K562 (cell line): Measurements from ENCODE around the gene MAP1LC3B. TPM values are rescaled to one million over a fixed set of nuclear protein-coding genes. Genes with fewer than 3 reads are reported as not detected.

ENCODE experiments used
- ATF6 ChIP-seq: sonication (generic); formaldehyde crosslinking; IDR thresholded peaks from 2 replicates; pipeline ENCODE4 v1.4.0; 2020; ENCODE audit warnings: mild to moderate bottlenecking, missing genetic modification reagents
- CBX8 ChIP-seq: fragments of 200-600 bp; sonication (generic); IDR thresholded peaks from 2 replicates; pipeline ENCODE4 v1.6.1; 2012; ENCODE audit warnings: borderline replicate concordance, mixed run types, low read depth, mild to moderate bottlenecking, moderate library complexity, mixed read lengths, low read length, control low read depth, inconsistent platforms; ENCODE audit not compliant: poor library complexity, severe bottlenecking; ENCODE audit errors: extremely low read depth
- CREB3L1 ChIP-seq: fragments of 450-650 bp; IDR thresholded peaks from 2 replicates; pipeline ENCODE4 v1.6.1; 2014; ENCODE audit warnings: low read depth, mild to moderate bottlenecking, moderate library complexity, borderline replicate concordance
- HDAC3 ChIP-seq: fragments of 450-650 bp; IDR thresholded peaks from 2 replicates; pipeline ENCODE4 v1.6.1; 2018; ENCODE audit warnings: borderline replicate concordance, mild to moderate bottlenecking, moderate library complexity; ENCODE audit not compliant: partially characterized antibody
- HIVEP1 ChIP-seq: fragments of 250-450 bp; sonication (Bioruptor Pico); IDR thresholded peaks from 2 replicates; pipeline ENCODE4 v1.4.0; 2020; ENCODE audit warnings: mild to moderate bottlenecking
- HMGN3 ChIP-seq: IDR thresholded peaks from 2 replicates; pipeline ENCODE4 v1.6.1; 2011; ENCODE audit warnings: borderline replicate concordance, low read depth, mild to moderate bottlenecking, mixed read lengths, low read length; ENCODE audit not compliant: insufficient read length; ENCODE audit errors: extremely low read depth
- MXD1 ChIP-seq: fragments of 250-450 bp; sonication (Bioruptor Pico); IDR thresholded peaks from 2 replicates; pipeline ENCODE4 v1.8.0; 2021; ENCODE audit warnings: borderline replicate concordance, mild to moderate bottlenecking, moderate library complexity; ENCODE audit not compliant: poor library complexity, severe bottlenecking
- NR1H2 ChIP-seq: sonication (generic); formaldehyde crosslinking; IDR thresholded peaks from 2 replicates; pipeline ENCODE4 v1.4.0; 2020; ENCODE audit warnings: mild to moderate bottlenecking, missing genetic modification reagents
- NRF1 ChIP-seq, 2 experiments: fragments of 450-650 bp; IDR thresholded peaks in 1 of 2; conservative IDR thresholded peaks in 1 of 2; 2 replicates each; pipeline ENCODE4 v1.6.1; 2014; ENCODE audit warnings: mild to moderate bottlenecking in 2 of 2
- PBX2 ChIP-seq, 2 experiments: IDR thresholded peaks in 1 of 2; conservative IDR thresholded peaks in 1 of 2; 2 replicates each; pipeline ENCODE4 v1.6.1; 2016; ENCODE audit warnings: low read depth in 2 of 2, mild to moderate bottlenecking in 1 of 2, missing compliant biosample characterization in 1 of 2, missing genetic modification characterization in 1 of 2, moderate library complexity in 1 of 2
- RFX5 ChIP-seq: IDR thresholded peaks from 2 replicates; pipeline ENCODE4 v1.6.1; 2011; ENCODE audit warnings: low read depth, mild to moderate bottlenecking, improper control_type of control experiment, low read length
- SMAD4 ChIP-seq: fragments of 250-450 bp; sonication (Bioruptor Pico); conservative IDR thresholded peaks from 2 replicates; pipeline ENCODE4 v1.8.0; 2021; ENCODE audit warnings: inconsistent platforms, mild to moderate bottlenecking, moderate library complexity
- ZNF398 ChIP-seq: fragments of 250-450 bp; sonication (Bioruptor Pico); IDR thresholded peaks from 2 replicates; pipeline ENCODE4 v1.8.0; 2021; ENCODE audit warnings: moderate library complexity, mild to moderate bottlenecking, inconsistent platforms
- ZNF778 ChIP-seq: fragments of 450-650 bp; formaldehyde crosslinking; IDR thresholded peaks from 2 replicates; pipeline ENCODE4 v1.4.0; 2020; ENCODE audit warnings: mild to moderate bottlenecking, moderate library complexity
- polyA plus RNA-seq, 8 experiments: library from polyadenylated mRNA; depleted of rRNA in 4 of 8; stranded (reverse) in 5 of 8; unstranded in 3 of 8; fragments of >200 nt; fragmentation: Nextera tagmentation in 2 of 8; fragmentation: Illumina TruSeq in 1 of 8; extraction: Ambion mirVana in 2 of 8; extraction: Trizol in 1 of 8; gene quantifications; 2 replicates each; pipeline versions ENCODE4 v1.2.1 to v1.2.3, GENCODE V29; 2011 to 2014; ENCODE audit warnings: inconsistent platforms in 1 of 8, missing spikeins in 1 of 8
- total RNA-seq, 7 experiments: library from RNA; depleted of rRNA in 6 of 7; stranded (reverse); fragments of >200 nt in 6 of 7; fragmentation: Illumina TruSeq in 2 of 7; extraction: Trizol in 2 of 7; gene quantifications; 2 replicates each; pipeline versions ENCODE4 v1.2.1 to v1.2.3, GENCODE V29; 2011 to 2021; ENCODE audit warnings: low replicate concordance in 1 of 7

MAP1LC3B gene
- total and polyA plus RNA-seq, 9 of the 15 experiments (the other 6 are each of a cell fraction or from before 2014, with no cell fraction given), result 16.0 to 81.5 (median 36.7) TPM

- TF ChIP-seq SMAD4 (CRISPR knock-in tag) (no peak), NR1H2 (CRISPR knock-in tag) (0 out of 2 replicates have a peak, but pooled peaks have one; percentile 75), ZNF398 (CRISPR knock-in tag) (no peak), CBX8 (no peak), ZNF778 (CRISPR knock-in tag) (no peak), HIVEP1 (CRISPR knock-in tag) (no peak), CREB3L1 (no peak; the same call in 1 of the 2 replicates), MXD1 (CRISPR knock-in tag) (peak; percentile 27), ATF6 (CRISPR knock-in tag) (no peak; the same call in 1 of the 2 replicates), PBX2 (CRISPR knock-in tag; IDR thresholded peaks at IDR 0.05; ENCODE audit: low read depth) (no peak), PBX2 (tag; conservative IDR thresholded peaks at IDR 0.05; ENCODE audit: low read depth) (no peak), HMGN3 (peak; percentile 54), NRF1 (conservative IDR thresholded peaks at IDR 0.05 in 1 of 2, IDR thresholded peaks at IDR 0.05 in 1 of 2) (peak; percentile 90 to 92; a peak in 2 of 4 replicates), HDAC3 (no peak), RFX5 (no peak; the same call in 1 of the 2 replicates)
Observed at GRCh38 chr16:87383505-87384161, 8.5 kb upstream of the MAP1LC3B start, which contains the start of gene FBXO31 (continued).
